HG03469 (cell line): ENCODE measurements around the gene STRIT1.
"Not testable (repeated sequence)": the region's sequence is repeated elsewhere in the genome, so short reads cannot be mapped to it uniquely, and the experiment has no call there.

Experiments used
- ATAC-seq: cut with Tn5 transposase; IDR thresholded peaks from one replicate; pipeline ENCODE4 v1.9.1; 2021; ENCODE audit warnings: mild to moderate bottlenecking, moderate library complexity, moderate number of reproducible peaks; ENCODE audit not compliant: unreplicated experiment

The STRIT1 gene

DNA sequence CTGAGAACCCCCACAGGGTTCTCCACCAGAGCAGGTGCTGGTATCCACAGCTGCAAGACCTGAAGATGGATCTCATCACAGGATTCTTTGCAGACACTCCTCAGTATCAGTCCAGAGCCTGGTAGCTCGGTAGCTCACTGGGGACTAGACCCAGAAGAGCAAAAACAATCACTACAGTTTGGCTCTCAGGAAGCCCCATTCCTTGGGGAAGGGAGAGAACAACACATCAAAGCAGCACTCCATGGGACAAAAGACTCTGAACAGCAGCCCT is 22.2 kb downstream of the STRIT1 start:
- no peak for ATAC-seq

DNA sequence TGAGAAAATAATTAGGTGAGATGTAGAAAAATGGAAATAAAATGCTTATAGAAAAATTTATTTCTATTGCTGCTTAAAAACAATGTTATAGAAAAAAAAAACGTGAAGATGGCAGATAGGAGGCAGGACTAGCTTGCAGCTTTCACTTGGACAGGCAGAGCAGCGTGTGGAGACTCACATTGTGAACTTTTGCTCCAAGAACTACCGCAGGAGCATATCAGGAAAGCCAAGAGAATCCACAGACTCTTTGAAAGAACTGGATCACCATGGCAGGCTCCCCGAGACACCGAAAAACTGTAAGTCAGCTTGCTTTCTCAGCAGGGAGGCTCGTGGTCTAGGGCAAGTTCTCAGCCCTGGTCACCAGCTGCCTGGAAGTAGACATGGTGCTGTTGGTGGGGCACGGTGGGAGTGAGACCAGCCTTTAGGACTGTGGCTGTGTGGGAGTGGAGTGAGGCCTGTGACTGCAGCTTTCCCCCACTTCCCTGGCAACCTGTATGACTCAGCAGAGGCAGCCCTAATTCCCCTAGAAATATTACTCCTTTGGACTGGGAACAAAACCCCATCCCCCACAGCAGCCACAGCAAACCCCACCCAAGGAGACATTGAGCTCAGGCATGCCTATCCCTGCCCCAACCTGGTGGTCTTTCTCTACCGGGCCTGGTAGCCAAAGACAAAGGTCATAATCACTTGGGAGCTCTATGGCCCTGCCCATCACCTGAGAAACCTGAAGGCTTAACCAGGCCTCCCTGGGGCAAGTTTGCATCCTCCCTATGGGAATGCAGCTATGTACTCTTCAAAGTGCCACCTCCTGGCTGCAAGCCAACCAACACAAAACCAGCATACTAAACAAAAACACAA is 22.8 kb downstream of the STRIT1 start:
- no peak for ATAC-seq

DNA sequence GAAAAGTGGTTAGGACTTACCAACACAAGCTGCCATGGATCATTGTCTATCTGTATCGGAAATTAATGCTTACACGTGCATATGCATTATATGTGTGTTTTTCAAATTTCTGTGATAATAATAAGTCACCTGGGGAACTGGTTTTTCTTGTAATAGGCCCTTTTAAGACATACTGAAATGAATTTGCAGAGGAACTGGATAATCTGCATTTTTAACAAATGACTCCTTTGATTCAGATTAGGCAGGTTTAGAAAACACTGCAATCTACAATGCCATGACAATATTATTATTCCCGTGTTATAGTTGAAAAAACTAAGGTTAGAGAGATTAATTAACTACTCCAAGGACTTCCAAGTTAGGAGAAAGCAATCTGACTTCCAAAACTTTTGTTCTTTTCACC is 23.4 kb downstream of the STRIT1 start:
- ATAC-seq: no peak

DNA sequence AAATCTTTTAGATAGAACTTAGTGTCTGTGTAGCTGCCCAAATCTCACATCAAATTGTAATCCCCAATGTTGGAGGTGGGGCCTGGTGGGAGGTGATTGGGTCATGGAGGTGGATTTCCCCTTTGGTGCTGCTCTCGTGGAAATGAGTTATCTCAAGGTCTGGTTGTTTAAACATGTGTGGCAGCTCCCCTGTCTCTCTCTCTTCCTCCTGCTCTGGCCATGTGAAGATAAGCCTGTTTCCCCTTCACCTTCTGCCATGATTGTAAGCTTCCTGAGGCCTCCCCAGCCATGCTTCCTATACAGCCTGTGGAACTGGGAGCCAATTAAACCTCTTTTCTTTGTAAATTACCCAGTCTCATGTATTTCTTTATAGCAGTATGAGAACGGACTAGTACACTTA is 30.6 kb downstream of the STRIT1 start:
- ATAC-seq: not testable (repeated sequence)

DNA sequence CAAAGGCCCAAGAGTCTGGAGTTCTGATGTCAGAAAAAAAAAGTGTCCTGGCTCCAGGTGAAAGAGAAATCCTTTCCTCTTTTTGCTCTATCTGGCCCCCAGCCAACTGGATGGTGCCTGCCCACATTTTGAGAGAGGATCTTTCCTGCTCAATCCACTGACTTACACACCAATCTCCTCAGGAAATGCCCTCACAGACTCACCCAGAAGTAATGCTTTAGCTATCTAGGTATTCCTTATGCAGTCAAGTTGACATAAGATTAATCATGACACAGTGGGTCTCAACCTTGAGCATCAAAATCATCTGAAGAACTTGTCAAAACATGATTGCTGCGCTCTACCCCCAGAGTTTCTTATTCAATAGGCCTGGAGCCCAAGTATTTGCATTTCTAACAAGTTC is 31.2 kb downstream of the STRIT1 start:
- ATAC-seq: no peak

DNA sequence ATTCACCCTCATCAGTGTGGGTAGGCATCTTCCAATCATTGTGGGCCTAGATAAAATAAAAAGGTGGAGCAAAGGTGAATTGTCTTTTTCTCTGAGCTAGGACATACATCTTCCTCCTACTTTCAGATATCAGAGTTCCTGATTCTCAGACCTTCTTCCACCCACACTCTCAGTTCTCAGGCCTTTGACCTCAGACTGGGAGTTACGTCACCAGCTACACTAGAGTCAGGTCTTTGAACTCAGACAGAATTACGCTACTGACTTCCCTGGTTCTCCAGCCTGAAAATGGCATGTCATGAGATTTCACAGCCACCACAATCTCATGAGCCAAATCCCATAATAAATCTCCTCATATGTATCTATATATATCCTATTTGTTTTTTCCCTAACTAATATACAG is 39.0 kb downstream of the STRIT1 start:
- ATAC-seq: no peak

DNA sequence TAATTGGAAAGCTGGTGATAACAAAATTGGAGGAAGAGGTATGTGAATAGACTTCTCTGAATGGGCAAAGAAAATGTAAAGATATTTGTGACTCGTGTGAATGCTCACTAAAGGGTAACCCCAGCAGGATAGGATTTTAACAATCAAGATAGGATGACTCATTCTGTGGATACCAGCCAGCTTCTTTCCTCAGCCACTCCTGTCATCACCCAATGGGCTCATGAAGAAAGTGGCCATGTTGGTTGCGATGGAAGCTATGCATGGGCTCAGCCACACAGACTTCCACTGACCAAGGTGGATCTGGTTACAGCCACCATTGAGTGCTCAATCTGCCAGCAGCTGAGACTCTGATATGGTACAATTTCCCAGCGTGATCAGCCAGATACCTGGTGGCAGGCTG is 40.9 kb downstream of the STRIT1 start:
- no peak for ATAC-seq

DNA sequence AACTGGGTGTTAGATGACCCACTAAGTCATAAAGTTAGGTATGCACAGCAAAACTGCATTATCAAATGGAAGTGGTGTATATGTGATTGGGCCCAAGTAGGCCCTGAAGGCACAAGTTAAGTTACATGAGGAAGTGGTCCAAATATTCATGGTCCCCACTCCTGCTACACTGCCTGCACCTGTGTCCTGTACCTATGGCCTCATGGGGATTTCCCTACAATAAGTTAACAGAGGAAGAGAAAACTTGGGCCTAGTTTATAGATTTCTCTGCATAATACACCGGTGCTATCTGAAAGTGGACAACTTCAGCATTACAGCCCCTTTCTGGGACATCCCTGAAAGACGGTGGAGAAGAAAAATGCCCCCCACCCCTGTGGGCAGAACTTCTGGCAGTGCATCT is 41.5 kb downstream of the STRIT1 start:
- ATAC-seq: peak; percentile 39

DNA sequence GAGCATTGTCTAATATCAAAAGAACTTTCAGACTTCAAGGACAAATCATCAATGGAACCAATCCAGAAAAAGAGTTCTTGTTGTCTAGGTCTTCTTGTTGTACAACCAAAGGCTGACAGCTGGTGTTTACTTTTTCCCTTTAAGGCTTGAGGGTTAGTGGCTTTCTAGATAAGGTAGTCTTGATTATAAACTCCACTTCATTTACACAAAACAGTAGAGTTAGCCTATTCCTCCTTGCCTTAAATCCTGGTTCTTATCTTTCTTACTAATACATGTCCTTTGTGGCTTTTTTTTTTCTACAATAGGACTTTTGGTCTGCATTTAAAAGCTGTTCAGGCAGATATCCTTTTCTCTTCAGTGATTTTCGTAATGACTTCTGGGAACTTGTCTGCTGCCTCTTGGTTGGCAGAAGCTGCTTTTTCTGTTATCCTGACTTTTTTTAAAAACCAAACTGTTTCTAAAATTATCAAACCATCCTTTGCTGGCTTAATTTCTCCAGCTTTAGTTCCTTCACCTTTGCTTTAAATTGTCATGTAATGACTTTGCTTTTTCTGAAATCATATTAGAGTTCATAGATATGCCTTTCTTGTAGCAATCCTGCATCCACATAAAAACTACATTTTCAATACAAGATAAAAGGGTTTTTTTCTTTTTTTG is 44.8 kb downstream of the STRIT1 start:
- no peak for ATAC-seq

DNA sequence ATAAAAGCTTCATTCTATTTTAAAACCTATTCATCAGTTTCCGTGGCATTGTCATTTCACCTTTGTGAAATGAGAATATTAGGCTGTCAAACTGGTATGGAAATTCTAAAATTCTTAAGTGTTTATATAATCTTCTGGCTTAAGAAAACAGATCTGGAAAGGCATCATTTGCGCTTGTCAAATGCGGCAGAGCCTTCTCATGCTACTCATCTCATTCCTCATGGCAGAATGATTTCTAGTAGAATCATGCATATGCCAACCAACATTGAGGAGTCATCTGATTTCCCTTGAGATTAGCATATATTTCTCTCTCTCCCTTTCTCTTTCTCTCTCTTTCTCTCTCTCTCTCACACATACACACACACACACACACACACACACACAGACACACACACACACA is 48.8 kb downstream of the STRIT1 start:
- ATAC-seq: no peak

DNA sequence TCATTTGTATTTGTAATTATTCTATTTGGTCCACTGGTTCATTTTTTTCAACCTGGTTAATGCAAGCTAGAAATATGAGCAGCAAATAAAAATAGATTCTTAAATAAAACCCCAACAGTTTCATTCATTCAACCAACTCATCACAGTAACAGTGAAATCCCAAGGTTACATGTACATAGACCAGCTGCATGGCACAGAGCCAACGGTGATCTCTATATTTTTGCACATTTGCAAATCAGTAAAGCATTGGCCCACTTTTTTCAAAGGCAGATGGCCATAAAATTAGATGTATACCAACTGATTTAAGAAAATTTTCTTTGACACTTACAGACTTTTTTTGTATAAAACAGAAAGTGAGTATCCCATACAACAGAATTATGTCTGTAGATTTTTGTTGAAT is 49.3 kb downstream of the STRIT1 start:
- ATAC-seq: no peak

DNA sequence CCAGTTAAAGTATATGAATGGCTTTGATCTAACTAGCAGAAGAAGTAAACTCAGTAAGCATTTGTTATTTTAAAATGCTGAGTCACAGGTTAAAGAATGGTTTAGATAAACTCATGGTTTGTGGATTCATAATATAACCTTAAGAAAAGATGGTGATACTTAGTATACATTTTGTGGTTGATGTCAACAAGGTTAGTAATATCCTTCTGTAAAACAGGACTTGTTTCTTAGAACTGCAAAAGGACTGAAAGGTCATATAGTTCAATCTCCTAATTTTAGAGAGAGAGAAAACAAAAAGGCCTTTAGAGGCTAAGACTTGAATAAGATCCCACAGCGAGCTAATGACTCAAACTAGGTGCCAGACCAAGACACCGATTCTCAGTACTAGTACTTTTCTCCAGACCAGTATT is 50.0 kb downstream of the STRIT1 start:
- peak; percentile 72 for ATAC-seq

DNA sequence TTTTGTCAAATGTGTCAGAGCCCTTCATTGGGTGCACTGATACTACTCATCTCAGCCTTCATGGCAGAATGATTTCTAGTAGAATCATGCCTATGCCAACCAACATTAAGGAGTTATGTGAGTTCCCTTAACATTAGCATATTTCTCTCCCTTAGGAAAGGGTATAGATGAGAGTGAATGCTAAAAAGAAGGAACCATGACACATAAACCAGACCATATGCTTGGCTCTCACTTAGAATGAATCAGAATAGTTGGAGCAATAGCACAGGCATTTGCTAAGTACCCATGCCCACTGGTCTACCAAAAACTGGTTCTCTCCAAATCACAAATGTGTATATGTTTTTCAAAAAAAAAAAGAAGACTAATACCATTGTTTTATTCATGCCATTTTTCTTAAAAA is 51.1 kb downstream of the STRIT1 start:
- ATAC-seq: no peak

DNA sequence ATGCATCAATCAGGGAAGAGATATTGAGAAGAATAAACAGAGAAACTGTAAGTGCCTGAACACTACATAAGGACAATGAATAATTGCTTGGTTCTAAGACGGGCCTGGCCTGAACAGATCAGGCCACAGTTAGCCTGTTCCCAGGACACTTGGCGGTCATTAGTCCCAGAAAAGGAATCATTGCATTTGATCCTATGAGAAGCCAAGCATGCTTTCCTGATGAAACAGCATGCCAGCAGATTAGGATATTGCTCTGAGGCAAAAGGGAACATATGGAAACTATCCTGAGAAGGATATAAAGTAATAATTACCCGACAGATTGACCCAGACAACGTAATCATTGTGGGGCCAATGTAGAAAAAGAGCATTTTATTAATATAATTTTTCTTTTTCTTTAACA is 51.9 kb downstream of the STRIT1 start:
- ATAC-seq: no peak
